ENCODE results near the gene DDX27. TPM values are rescaled to one million over a fixed set of nuclear protein-coding genes. Genes with fewer than 3 reads are reported as not detected.

DDX27 gene
- total RNA-seq, 1 experiment from 2014 or later, result 80.8 TPM

DNA sequence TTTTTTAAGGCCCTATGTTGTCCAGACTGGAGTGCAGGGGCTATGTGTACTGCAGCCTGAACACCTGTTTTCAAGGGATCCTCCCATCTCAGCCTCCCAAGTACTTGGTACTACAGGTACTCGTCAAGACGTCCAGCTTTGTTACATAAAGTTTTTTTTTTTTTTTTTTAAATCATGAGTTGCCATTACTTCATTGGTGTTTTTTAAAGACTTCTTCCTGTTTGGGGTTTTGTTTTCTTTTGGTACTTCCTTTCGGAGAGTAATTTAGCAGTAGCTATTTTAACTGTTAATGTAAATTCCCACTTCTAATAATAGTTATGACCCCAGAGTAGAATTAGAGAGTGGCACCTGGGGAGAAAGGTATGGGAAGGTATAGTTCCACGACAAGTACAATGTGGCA, 48.1 kb downstream of the DDX27 start:
- Histone ChIP-seq H3K4me2 (ENCODE audit: low read length) (no peak overlapping the region), H3F3A (ENCODE audit: low read length, unreplicated experiment) (no peaks in the 10 kb centered on the region), H3K36me3 (ENCODE audit: low read depth, low read length) (peaks cover 66% of the 10 kb centered on the region), H4K20me1 (ENCODE audit: low read length) (peaks cover 27% of the 10 kb centered on the region), H2AFZ (ENCODE audit: low read length) (no peak overlapping the region), H3K9me2 (replicated peaks; ENCODE audit: low read length) (no peaks in the 10 kb centered on the region), H3K9ac (ENCODE audit: low read length) (no peak overlapping the region), H3K27ac (ENCODE audit: low read length) (no peak overlapping the region), H3K4me3 (ENCODE audit: low read length) (no peak overlapping the region), H3K9me3 (ENCODE audit: low read length) (no peaks in the 10 kb centered on the region), H3K79me2 (ENCODE audit: low read length) (peaks cover 73% of the 10 kb centered on the region), H3K4me1 (ENCODE audit: insufficient read depth, low read length) (0 out of 2 replicates have a peak, but pooled peaks cover 5% of the 10 kb centered on the region), H3K27me3 (ENCODE audit: low read length) (no peaks in the 10 kb centered on the region)
- ATAC-seq (no peak), DNase-seq (no peak)
- intact Hi-C loops (cut with micrococcal nuclease), result no loop called here
- TF ChIP-seq EZH2phosphoT487 (IDR thresholded peaks at IDR 0.05; ENCODE audit: borderline replicate concordance, low read length), result no peak
- ChIA-PET POLR2A (ENCODE audit: unreplicated experiment) (no interaction called here), CTCF (no interaction called here)
- BruUV-seq (replicated peaks), result no TSS peak

DNA sequence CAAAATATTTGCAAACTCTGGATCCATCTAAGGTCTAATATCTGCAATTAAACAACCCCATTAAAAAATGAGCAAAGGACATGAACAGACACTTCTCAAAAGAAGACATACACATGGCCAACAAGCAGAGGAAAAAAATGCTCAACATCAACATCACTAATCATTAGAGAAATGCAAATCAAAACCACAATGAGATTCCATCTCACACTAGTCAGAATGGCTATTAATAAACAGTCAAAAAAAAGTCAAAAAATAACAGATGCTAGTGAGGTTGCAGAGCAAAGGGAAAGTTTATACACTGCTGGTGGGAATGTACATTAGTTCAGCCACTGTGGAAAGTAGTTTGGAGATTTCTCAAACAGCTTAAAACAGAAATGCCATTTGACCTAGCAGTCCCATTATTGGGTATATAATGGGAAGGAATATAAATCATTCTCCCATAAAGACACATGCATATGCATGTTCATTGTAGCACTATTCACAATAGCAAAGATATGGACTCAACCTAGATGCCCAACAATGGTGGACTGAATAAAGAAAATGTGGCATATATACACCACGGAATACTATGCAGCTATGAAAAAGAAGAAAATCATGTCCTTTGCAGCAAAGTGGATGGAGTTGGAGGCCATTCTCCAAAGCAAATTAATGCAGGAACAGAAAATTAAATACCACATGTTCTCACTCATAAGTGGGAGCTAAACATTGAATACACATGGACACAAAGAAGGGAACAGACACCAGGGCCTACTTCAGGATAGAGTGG, 49.6 kb downstream of the DDX27 start:
- Histone ChIP-seq H3K36me3 (ENCODE audit: low read depth, low read length) (peaks cover 59% of the 10 kb centered on the region), H3K79me2 (ENCODE audit: low read length) (peaks cover 76% of the 10 kb centered on the region), H3F3A (ENCODE audit: low read length, unreplicated experiment) (no peaks in the 10 kb centered on the region), H3K4me2 (ENCODE audit: low read length) (peak overlapping the region; percentile 52), H3K9me3 (ENCODE audit: low read length) (no peaks in the 10 kb centered on the region), H3K9me2 (replicated peaks; ENCODE audit: low read length) (no peaks in the 10 kb centered on the region), H3K27ac (ENCODE audit: low read length) (no peak overlapping the region), H3K9ac (ENCODE audit: low read length) (no peak overlapping the region), H3K4me3 (ENCODE audit: low read length) (peak overlapping the region; percentile 29; the same call in 1 of the 2 replicates), H3K4me1 (ENCODE audit: insufficient read depth, low read length) (0 out of 2 replicates have a peak, but pooled peaks cover 5% of the 10 kb centered on the region), H4K20me1 (ENCODE audit: low read length) (peaks cover 27% of the 10 kb centered on the region), H2AFZ (ENCODE audit: low read length) (no peak overlapping the region), H3K27me3 (ENCODE audit: low read length) (no peaks in the 10 kb centered on the region)
- intact Hi-C loops (cut with micrococcal nuclease), result no loop called here
- no peak for DNase-seq
- no peak for TF ChIP-seq EZH2phosphoT487 (IDR thresholded peaks at IDR 0.05; ENCODE audit: borderline replicate concordance, low read length)
- TF ChIP-seq, protein P1, sequence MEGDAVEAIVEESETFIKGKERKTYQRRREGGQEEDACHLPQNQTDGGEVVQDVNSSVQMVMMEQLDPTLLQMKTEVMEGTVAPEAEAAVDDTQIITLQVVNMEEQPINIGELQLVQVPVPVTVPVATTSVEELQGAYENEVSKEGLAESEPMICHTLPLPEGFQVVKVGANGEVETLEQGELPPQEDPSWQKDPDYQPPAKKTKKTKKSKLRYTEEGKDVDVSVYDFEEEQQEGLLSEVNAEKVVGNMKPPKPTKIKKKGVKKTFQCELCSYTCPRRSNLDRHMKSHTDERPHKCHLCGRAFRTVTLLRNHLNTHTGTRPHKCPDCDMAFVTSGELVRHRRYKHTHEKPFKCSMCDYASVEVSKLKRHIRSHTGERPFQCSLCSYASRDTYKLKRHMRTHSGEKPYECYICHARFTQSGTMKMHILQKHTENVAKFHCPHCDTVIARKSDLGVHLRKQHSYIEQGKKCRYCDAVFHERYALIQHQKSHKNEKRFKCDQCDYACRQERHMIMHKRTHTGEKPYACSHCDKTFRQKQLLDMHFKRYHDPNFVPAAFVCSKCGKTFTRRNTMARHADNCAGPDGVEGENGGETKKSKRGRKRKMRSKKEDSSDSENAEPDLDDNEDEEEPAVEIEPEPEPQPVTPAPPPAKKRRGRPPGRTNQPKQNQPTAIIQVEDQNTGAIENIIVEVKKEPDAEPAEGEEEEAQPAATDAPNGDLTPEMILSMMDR (conservative IDR thresholded peaks at IDR 0.05; ENCODE audit: low read depth, low read length), result no peak
- no peak for TF ChIP-seq EZH2 (IDR thresholded peaks at IDR 0.05; ENCODE audit: low read length, unreplicated experiment)
- CTCF ChIA-PET, result no interaction called here
- BruUV-seq (replicated peaks), result no TSS peak
- POLR2A ChIA-PET (ENCODE audit: unreplicated experiment), result interaction anchor here (0.6 kb wide), 1 partner anchor 9 kb away, joined by 5 read pairs; no protein-coding TSS in a partner anchor
- ATAC-seq, result peak; percentile 28; the same call in 1 of the 2 replicates

DNA sequence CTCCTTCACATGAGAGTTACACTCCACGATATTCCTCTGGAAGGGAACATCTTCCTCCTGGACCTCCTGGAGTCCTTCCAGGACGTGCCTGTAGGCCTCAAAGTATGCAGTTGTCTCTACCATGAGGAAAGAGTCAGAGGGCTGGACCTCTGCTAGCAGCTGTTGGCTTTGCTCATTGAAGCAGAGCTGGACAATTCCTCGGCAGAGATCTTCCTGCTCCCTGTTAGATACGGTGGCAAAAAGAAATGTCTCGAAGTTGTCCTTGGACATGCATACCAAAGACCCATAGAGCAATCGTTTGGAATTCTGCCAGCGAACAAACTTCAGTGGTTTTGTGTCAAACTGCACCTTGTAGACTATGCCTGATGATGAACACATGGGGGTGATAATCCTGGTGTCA, 51.0 kb downstream of the DDX27 start:
- Histone ChIP-seq H3K4me2 (ENCODE audit: low read length) (no peak overlapping the region), H3F3A (ENCODE audit: low read length, unreplicated experiment) (no peaks in the 10 kb centered on the region), H3K36me3 (ENCODE audit: low read depth, low read length) (peaks cover 50% of the 10 kb centered on the region), H3K9me3 (ENCODE audit: low read length) (no peaks in the 10 kb centered on the region), H3K4me1 (ENCODE audit: insufficient read depth, low read length) (peaks cover 6% of the 10 kb centered on the region), H3K9ac (ENCODE audit: low read length) (no peak overlapping the region), H3K27me3 (ENCODE audit: low read length) (no peaks in the 10 kb centered on the region), H3K27ac (ENCODE audit: low read length) (no peak overlapping the region), H3K79me2 (ENCODE audit: low read length) (peaks cover 74% of the 10 kb centered on the region), H3K9me2 (replicated peaks; ENCODE audit: low read length) (no peaks in the 10 kb centered on the region), H4K20me1 (ENCODE audit: low read length) (peaks cover 27% of the 10 kb centered on the region), H3K4me3 (ENCODE audit: low read length) (no peak overlapping the region), H2AFZ (ENCODE audit: low read length) (no peak overlapping the region)
- ChIA-PET CTCF (no interaction called here), POLR2A (ENCODE audit: unreplicated experiment) (no interaction called here)
- ATAC-seq, result no peak
- DNase-seq, result no peak
- TSS peak; percentile 16 for BruUV-seq (replicated peaks)
- intact Hi-C loops (cut with micrococcal nuclease), result no loop called here
- TF ChIP-seq EZH2 (IDR thresholded peaks at IDR 0.05; ENCODE audit: low read length, unreplicated experiment), result no peak
- no peak for TF ChIP-seq EZH2phosphoT487 (IDR thresholded peaks at IDR 0.05; ENCODE audit: borderline replicate concordance, low read length)
- TF ChIP-seq, protein P1 (conservative IDR thresholded peaks at IDR 0.05; ENCODE audit: low read depth, low read length), result no peak
